ENCODE data around the gene TRAPPC4.

The TRAPPC4 gene

GRCh38 chr11:119023741-119024140 is 5.2 kb downstream of the TRAPPC4 start:
- TF ChIP-seq EZH2 (IDR thresholded peaks at IDR 0.05; ENCODE audit: borderline replicate concordance, low read depth, low read length, severe bottlenecking) = no peak
- no peak for TF ChIP-seq CTCF (IDR thresholded peaks at IDR 0.05; ENCODE audit: borderline replicate concordance, extremely low read depth, low read length, poor library complexity, severe bottlenecking)
- peaks cover 18% of the 10 kb centered on the region for H3K4me1 ChIP-seq (ENCODE audit: insufficient read depth, low read length)
- H3K9ac ChIP-seq (ENCODE audit: low read depth, low read length) = no peak overlapping the region

GRCh38 chr11:119024430-119025098 is 6.0 kb downstream of the TRAPPC4 start:
- DNase-seq (no peak), ATAC-seq (ENCODE audit: insufficient read depth, low read depth) (no peak)
- Histone ChIP-seq H4K20me1 (ENCODE audit: insufficient read depth, low read length) (peaks cover 5% of the 10 kb centered on the region; the same call in 1 of the 2 replicates), H3K79me2 (ENCODE audit: insufficient read depth, low read length) (peaks cover 23% of the 10 kb centered on the region), H3K36me3 (ENCODE audit: insufficient read depth, low read length) (peaks cover 51% of the 10 kb centered on the region), H3K9ac (ENCODE audit: low read depth, low read length) (no peak overlapping the region), H2AFZ (ENCODE audit: low read depth, low read length) (no peak overlapping the region), H3K27me3 (ENCODE audit: insufficient read depth, low read length, poor library complexity) (no peaks in the 10 kb centered on the region), H3K27ac (ENCODE audit: low read length) (no peak overlapping the region), H3K9me3 (ENCODE audit: insufficient read depth, low read length, severe bottlenecking) (no peaks in the 10 kb centered on the region), H3K4me2 (ENCODE audit: insufficient read depth, low read length) (no peak overlapping the region), H3K4me3 (ENCODE audit: low read depth in 1 of 2, low read length in 2 of 2) (no peak overlapping the region), H3K4me1 (ENCODE audit: insufficient read depth, low read length) (peaks cover 14% of the 10 kb centered on the region)
- no peak for TF ChIP-seq CTCF (IDR thresholded peaks at IDR 0.05; ENCODE audit: borderline replicate concordance, extremely low read depth, low read length, poor library complexity, severe bottlenecking)
- TF ChIP-seq EZH2 (IDR thresholded peaks at IDR 0.05; ENCODE audit: borderline replicate concordance, low read depth, low read length, severe bottlenecking) = no peak

More at GRCh38 chr11:119023741-119024140, 5.2 kb downstream of the TRAPPC4 start:
- Histone ChIP-seq H3K4me3 (ENCODE audit: low read depth in 1 of 2, low read length in 2 of 2) (no peak overlapping the region), H3K9me3 (ENCODE audit: insufficient read depth, low read length, severe bottlenecking) (no peaks in the 10 kb centered on the region), H3K4me2 (ENCODE audit: insufficient read depth, low read length) (no peak overlapping the region), H2AFZ (ENCODE audit: low read depth, low read length) (no peak overlapping the region), H3K36me3 (ENCODE audit: insufficient read depth, low read length) (peaks cover 56% of the 10 kb centered on the region), H3K27ac (ENCODE audit: low read length) (no peak overlapping the region), H3K27me3 (ENCODE audit: insufficient read depth, low read length, poor library complexity) (no peaks in the 10 kb centered on the region), H3K79me2 (ENCODE audit: insufficient read depth, low read length) (peaks cover 31% of the 10 kb centered on the region), H4K20me1 (ENCODE audit: insufficient read depth, low read length) (peaks cover 8% of the 10 kb centered on the region; the same call in 1 of the 2 replicates)
- no peak for DNase-seq
- ATAC-seq (ENCODE audit: insufficient read depth, low read depth) = no peak

- H3K4me2 ChIP-seq (ENCODE audit: insufficient read depth, low read length) = no peak overlapping the region
- H3K27me3 ChIP-seq (ENCODE audit: insufficient read depth, low read length, poor library complexity) = no peaks in the 10 kb centered on the region
- H3K27ac ChIP-seq (ENCODE audit: low read length) = no peak overlapping the region
- no peak for DNase-seq
- no peak overlapping the region for H3K9ac ChIP-seq (ENCODE audit: low read depth, low read length)
- no peak overlapping the region for H2AFZ ChIP-seq (ENCODE audit: low read depth, low read length)
- no peak for ATAC-seq (ENCODE audit: insufficient read depth, low read depth)
- H3K9me3 ChIP-seq (ENCODE audit: insufficient read depth, low read length, severe bottlenecking) = no peaks in the 10 kb centered on the region
- no peak overlapping the region for H3K4me3 ChIP-seq (ENCODE audit: low read depth in 1 of 2, low read length in 2 of 2)
- H3K36me3 ChIP-seq (ENCODE audit: insufficient read depth, low read length) = peaks cover 47% of the 10 kb centered on the region
- H3K79me2 ChIP-seq (ENCODE audit: insufficient read depth, low read length) = peaks cover 18% of the 10 kb centered on the region
- TF ChIP-seq CTCF (IDR thresholded peaks at IDR 0.05; ENCODE audit: borderline replicate concordance, extremely low read depth, low read length, poor library complexity, severe bottlenecking) (no peak), EZH2 (IDR thresholded peaks at IDR 0.05; ENCODE audit: borderline replicate concordance, low read depth, low read length, severe bottlenecking) (no peak)
- H3K4me1 ChIP-seq (ENCODE audit: insufficient read depth, low read length) = peaks cover 9% of the 10 kb centered on the region
- peaks cover 1% of the 10 kb centered on the region; the same call in 1 of the 2 replicates for H4K20me1 ChIP-seq (ENCODE audit: insufficient read depth, low read length)
Measured at GRCh38 chr11:119025099-119025473, 6.5 kb downstream of the TRAPPC4 start.

Data from DND-41 (cell line).